Dendritic cell treated with granulocyte-macrophage colony-stimulating factor and Interleukin-4, amounts not matched to agents 40 ng/mL and 50 ng/mL, for 4 days (primary cell): ENCODE data around the gene SF3B4.
"Not testable (repeated sequence)": the region's sequence is repeated elsewhere in the genome, so short reads cannot be mapped to it uniquely, and the experiment has no call there.

ENCODE experiments used
- H3K27ac Mint-ChIP-seq: one replicate; pipeline ENCODE4 v1.8.0; 2022; ENCODE audit warnings: mild to moderate bottlenecking, mixed read lengths
- H3K27me3 Mint-ChIP-seq: one replicate; pipeline ENCODE4 v1.8.0; 2022; ENCODE audit warnings: mild to moderate bottlenecking, mixed read lengths
- H3K36me3 Mint-ChIP-seq: one replicate; pipeline ENCODE4 v1.8.0; 2022; ENCODE audit warnings: low read depth, mixed read lengths
- H3K4me1 Mint-ChIP-seq: one replicate; pipeline ENCODE4 v1.8.0; 2022; ENCODE audit warnings: low read depth, mixed read lengths
- H3K4me3 Mint-ChIP-seq: one replicate; pipeline ENCODE4 v1.8.0; 2022; ENCODE audit warnings: mild to moderate bottlenecking, moderate library complexity, mixed read lengths
- H3K9me3 Mint-ChIP-seq: one replicate; pipeline ENCODE4 v1.8.0; 2022; ENCODE audit warnings: mixed read lengths
- intact Hi-C: fragments of 100-400 bp; cut with micrococcal nuclease; formaldehyde crosslinking; loops from one replicate; pipeline ENCODE4 v1.15.0; 2022

The SF3B4 gene, protein sequence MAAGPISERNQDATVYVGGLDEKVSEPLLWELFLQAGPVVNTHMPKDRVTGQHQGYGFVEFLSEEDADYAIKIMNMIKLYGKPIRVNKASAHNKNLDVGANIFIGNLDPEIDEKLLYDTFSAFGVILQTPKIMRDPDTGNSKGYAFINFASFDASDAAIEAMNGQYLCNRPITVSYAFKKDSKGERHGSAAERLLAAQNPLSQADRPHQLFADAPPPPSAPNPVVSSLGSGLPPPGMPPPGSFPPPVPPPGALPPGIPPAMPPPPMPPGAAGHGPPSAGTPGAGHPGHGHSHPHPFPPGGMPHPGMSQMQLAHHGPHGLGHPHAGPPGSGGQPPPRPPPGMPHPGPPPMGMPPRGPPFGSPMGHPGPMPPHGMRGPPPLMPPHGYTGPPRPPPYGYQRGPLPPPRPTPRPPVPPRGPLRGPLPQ

DNA sequence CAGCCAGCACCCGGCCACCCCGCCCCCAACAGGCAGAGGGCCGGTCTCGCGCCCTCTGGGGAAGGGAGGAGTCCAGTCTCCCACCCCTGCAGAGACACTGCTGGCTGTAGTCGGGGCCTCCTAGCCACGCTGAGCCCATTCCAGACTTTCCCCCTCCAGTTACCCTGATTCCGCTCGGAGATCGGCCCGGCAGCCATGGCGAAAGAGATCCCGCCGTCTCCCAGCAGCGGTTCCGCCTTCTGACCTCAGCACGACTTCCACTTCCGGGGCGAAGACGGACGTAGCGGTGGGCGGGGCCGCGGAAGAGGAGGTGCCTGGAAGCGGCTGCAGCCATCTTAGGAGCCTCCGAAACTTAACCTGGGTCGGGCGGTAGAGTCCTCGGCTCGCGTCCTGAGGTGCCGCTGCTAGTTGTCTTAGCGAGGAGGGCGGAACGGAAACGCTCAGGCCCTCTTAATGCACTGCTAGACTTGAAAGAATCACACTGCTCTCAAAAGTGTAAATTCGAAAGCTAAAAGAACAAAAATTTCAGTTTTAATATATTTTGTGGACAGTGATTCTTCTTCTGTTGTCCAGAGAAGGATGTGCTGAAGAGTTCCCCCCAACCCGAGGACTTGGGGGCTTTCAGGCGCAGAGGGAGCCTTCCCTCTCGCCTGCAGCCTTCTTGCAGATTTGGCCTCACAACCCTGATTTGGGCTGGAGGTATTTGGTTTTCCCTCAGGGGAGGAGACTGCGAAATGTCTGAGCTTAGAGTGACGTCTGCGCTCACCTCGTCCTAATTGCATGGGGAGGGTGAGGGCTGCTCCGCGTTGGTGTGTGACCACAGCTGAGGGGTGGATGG lies at the start of gene SF3B4:
SF3B4 (minus strand) TSS at position 241 of the 838 bp plus-strand sequence; CDS start at position 197, 44 bp downstream.
- no peaks in the 10 kb centered on the region for H3K9me3 Mint-ChIP-seq
- H3K4me3 Mint-ChIP-seq: peak within 1 kb of the TSS; percentile 99
- peaks cover 82% of the 10 kb centered on the region for H3K4me1 Mint-ChIP-seq
- H3K27ac Mint-ChIP-seq: peak within 1 kb of the TSS; percentile 89
- no peaks in the 10 kb centered on the region for H3K27me3 Mint-ChIP-seq
- H3K36me3 Mint-ChIP-seq: peaks cover 53% of the 10 kb centered on the region
- intact Hi-C loops: loop anchor here (1.0 kb wide), 1 partner anchor 28 kb away; the partner anchor contains the start of gene BOLA1

DNA sequence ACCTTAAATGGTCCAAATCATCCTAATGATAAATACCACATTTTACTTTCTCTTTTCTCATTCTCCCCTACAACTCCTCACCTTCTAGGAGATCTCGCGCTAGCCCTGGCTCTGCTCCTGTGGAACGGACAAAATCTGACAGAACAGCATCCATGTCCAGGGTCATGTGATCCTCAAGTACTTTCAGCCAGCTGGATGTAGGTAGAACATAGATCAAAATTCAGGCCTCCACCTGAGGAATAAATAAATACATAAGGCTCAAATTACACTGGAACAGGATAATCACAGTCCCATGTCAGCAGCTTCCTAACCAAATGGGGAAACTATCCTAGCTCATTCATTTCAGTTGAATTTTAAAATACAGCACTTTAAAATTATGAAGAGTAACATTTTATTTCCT lies 49.7 kb upstream of the SF3B4 start:
- Mint-ChIP-seq H3K27me3 (peaks cover 91% of the 10 kb centered on the region), H3K36me3 (no peaks in the 10 kb centered on the region), H3K4me3 (no peak overlapping the region), H3K4me1 (no peaks in the 10 kb centered on the region), H3K27ac (no peak overlapping the region), H3K9me3 (no peaks in the 10 kb centered on the region)
- intact Hi-C loops: no loop called here

DNA sequence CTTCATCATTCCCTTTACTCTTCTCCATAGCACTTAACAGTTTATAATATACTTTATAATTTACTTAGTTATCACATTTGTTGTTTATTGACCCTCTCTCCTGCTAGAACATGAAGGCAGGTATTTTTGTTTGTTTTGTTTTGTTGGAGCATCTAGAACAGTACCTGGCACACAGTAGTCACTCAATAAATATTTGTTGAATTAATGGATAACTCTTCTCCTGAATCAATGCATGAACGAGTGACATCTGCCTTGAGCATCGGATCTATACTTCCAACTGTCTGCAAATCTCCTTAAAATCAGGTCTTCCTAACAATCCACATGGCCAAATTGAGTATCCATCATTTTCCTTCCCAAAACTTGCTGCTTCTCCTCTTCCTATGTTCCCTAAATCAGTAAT lies 44.9 kb upstream of the SF3B4 start:
- H3K36me3 Mint-ChIP-seq: no peaks in the 10 kb centered on the region
- no peaks in the 10 kb centered on the region for H3K9me3 Mint-ChIP-seq
- peaks cover 3% of the 10 kb centered on the region for H3K4me1 Mint-ChIP-seq
- H3K27ac Mint-ChIP-seq: no peak overlapping the region
- H3K4me3 Mint-ChIP-seq: no peak overlapping the region
- intact Hi-C loops: no loop called here
- H3K27me3 Mint-ChIP-seq: peaks cover 76% of the 10 kb centered on the region

DNA sequence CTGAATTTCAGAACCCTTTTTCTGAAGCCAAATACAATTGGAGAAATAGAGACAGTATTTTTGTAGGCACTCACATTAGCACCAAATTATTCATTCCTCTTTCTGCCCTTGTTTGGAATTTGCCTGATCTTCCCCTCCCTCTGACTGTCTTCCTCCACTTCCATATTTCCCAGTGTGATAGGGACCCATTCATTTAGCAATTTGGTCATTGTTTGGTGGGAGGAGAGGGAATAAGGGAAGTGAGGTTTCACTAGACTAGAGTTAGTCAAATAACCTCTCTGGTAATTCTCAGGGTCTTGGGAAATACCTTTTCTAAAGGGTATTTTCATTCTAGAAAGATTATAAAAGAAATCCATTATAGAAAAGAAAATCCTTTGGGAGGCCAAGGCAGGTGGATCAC lies 40.0 kb upstream of the SF3B4 start:
- Mint-ChIP-seq H3K9me3 (no peaks in the 10 kb centered on the region), H3K4me3 (no peak overlapping the region), H3K4me1 (peaks cover 10% of the 10 kb centered on the region), H3K27ac (no peak overlapping the region), H3K36me3 (no peaks in the 10 kb centered on the region), H3K27me3 (peaks cover 70% of the 10 kb centered on the region)
- intact Hi-C loops: no loop called here

DNA sequence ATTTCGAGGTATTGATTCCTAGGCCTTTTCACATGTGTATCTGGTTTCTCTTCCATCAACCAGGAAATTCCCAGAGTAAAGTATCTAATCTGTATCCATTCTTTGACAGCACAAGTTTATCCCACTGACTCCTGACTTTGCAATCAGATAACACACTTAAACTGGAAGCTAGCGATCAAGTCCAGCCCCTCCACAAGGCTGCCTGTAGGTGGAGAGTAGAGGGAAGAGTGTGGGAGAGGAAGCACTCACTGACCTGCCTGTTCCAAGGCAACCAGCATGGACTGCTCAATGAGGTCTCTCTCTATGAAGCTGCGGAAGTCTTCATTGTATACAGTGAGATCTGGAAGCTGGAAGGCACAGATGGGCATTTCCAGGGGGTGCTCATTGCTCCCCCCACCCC lies 39.4 kb upstream of the SF3B4 start:
- H3K36me3 Mint-ChIP-seq: no peaks in the 10 kb centered on the region
- H3K9me3 Mint-ChIP-seq: no peaks in the 10 kb centered on the region
- H3K4me1 Mint-ChIP-seq: peaks cover 10% of the 10 kb centered on the region
- peaks cover 65% of the 10 kb centered on the region for H3K27me3 Mint-ChIP-seq
- no peak overlapping the region for H3K4me3 Mint-ChIP-seq
- intact Hi-C loops: no loop called here
- no peak overlapping the region for H3K27ac Mint-ChIP-seq

DNA sequence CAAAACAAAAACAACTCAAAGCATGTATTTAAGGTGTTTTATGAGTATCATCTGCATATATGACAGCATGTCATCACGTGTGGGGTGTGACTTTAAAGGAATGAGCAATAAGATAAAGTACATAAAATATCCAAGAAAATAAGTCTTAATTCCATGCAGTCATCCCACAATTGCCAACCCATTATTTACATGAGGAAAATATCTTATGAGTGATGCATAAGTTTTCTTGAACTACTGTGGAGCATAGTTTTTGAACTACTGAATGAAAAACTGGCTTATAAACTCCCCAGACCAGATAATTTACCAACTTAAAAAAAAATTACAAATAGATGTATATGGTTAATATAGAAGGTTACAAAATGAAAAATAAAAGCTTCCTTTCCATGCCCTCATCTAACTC lies 38.8 kb upstream of the SF3B4 start:
- intact Hi-C loops: no loop called here
- no peaks in the 10 kb centered on the region for H3K9me3 Mint-ChIP-seq
- H3K36me3 Mint-ChIP-seq: no peaks in the 10 kb centered on the region
- peaks cover 11% of the 10 kb centered on the region for H3K4me1 Mint-ChIP-seq
- H3K27me3 Mint-ChIP-seq: peaks cover 63% of the 10 kb centered on the region
- no peak overlapping the region for H3K27ac Mint-ChIP-seq
- no peak overlapping the region for H3K4me3 Mint-ChIP-seq

DNA sequence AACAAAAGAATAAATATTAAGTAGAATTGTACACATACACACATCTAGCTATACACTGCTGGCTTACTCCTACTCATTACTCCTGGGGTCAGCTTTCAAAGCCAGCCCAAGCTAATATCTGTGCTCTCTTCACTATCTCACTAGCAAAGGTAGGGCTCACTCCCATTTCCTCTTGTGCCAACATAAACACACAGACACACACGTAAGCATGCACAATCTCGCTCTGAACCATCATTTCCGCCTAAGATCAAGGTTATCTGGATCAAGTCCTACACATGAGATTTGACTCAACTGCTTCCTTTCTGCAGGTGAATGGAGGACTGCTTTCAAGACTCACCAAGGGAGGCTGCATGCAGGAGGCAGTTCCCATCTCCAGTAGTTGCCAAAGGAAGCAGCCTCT lies 37.8 kb upstream of the SF3B4 start:
- no peak overlapping the region for H3K4me3 Mint-ChIP-seq
- no peaks in the 10 kb centered on the region for H3K36me3 Mint-ChIP-seq
- no peak overlapping the region for H3K27ac Mint-ChIP-seq
- intact Hi-C loops: no loop called here
- peaks cover 15% of the 10 kb centered on the region for H3K4me1 Mint-ChIP-seq
- H3K9me3 Mint-ChIP-seq: no peaks in the 10 kb centered on the region
- peaks cover 65% of the 10 kb centered on the region for H3K27me3 Mint-ChIP-seq

DNA sequence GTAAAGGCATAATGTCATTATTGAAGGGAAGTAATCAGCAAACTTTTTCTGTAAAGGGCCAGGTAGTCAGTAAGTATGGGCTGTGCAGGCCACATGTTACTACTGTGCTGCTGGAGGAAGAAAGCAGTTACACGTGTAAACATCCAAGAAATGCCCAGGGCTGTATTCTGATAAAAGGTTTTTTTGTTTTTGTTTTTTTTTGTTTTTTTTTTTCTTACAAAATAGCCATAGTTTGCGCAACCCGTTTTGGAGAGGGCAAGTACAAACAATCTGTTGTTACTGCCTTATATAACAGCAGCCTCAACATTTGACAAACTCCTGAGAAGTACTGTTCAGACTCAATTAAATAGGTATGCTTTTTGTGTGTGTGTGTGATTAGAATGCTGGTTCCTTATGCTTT lies 35.8 kb upstream of the SF3B4 start:
- no peaks in the 10 kb centered on the region for H3K9me3 Mint-ChIP-seq
- H3K27me3 Mint-ChIP-seq: peaks cover 70% of the 10 kb centered on the region
- H3K4me1 Mint-ChIP-seq: peaks cover 15% of the 10 kb centered on the region
- intact Hi-C loops: loop anchor here (2.0 kb wide), 1 partner anchor 223 kb away; no protein-coding TSS in a partner anchor
- no peak overlapping the region for H3K27ac Mint-ChIP-seq
- H3K4me3 Mint-ChIP-seq: no peak overlapping the region
- no peaks in the 10 kb centered on the region for H3K36me3 Mint-ChIP-seq

DNA sequence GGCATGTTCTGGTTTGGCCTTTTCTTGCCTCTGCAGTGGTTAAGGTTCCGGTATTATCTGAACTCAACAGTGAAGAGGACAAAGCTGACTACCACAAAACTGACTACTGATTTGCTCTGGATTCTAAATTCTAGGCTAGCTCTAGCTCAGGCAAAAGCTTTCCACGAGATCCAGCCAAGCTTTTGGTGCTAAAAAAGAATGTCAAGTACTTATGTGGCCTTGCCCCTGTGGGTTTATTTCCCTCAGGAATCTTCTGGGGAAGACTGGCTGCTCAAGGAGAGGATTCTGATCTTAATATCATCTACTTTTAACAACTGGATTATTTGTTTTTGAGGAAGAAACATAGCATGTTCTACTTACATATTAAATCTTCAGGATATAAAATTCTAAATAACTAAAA lies 35.1 kb upstream of the SF3B4 start:
- peaks cover 14% of the 10 kb centered on the region for H3K4me1 Mint-ChIP-seq
- H3K27me3 Mint-ChIP-seq: peaks cover 69% of the 10 kb centered on the region
- no peak overlapping the region for H3K4me3 Mint-ChIP-seq
- H3K36me3 Mint-ChIP-seq: no peaks in the 10 kb centered on the region
- no peak overlapping the region for H3K27ac Mint-ChIP-seq
- H3K9me3 Mint-ChIP-seq: no peaks in the 10 kb centered on the region
- intact Hi-C loops: loop anchor here (1.0 to 2.0 kb wide), 2 partner anchors 88 to 224 kb away; no protein-coding TSS in a partner anchor

DNA sequence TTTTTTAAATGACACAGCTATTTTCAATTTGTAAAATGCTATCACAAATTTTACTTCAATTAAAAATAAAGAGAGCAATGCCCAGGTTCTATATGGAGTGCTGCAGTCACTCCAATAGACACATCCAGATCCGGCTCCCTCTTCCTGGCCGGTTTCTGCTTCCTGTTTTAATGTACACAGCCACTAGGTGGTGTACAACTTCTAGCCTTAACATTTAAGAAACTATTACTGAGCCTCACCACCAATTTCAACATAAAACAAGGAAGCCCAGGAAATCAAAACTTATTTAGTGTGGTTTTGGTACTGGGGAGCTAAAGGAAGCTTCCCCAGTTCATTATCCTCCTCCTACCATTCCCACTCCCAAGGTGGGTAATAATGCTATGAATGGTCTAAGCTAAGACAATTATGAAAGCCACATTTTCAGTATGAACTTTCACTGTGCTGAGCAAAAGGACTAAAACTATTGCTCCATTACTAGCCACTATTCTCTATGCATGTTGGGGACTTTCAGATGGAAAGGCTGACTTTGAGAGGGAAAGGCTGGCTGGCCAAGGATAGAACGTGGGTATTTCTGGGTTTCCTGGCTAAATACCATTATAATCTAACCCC lies 34.5 kb upstream of the SF3B4 start:
- Mint-ChIP-seq H3K9me3 (no peaks in the 10 kb centered on the region), H3K27me3 (peaks cover 68% of the 10 kb centered on the region), H3K4me3 (no peak overlapping the region), H3K4me1 (peaks cover 8% of the 10 kb centered on the region), H3K36me3 (no peaks in the 10 kb centered on the region), H3K27ac (no peak overlapping the region)
- intact Hi-C loops: loop anchor here (1.0 to 2.0 kb wide), 2 partner anchors 88 to 225 kb away; no protein-coding TSS in a partner anchor

DNA sequence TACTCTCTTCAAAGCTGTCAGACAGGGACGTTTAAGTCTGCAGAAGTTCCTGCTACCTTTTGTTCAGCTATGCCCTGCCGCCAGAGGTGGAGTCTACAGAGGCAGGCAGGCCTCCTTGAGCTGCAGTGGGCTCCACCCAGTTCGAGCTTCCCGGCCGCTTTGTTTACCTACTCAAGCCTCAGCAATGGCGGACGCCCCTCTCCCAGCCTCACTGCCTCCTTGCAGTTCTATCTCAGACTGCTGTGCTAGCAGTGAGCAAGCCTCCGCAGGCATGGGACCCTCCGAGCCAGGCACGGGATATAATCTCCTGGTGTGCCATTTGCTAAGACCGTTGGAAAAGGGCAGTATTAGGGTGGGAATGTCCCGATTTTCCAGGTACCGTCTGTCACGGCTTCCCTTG lies 29.9 kb upstream of the SF3B4 start:
- H3K4me1 Mint-ChIP-seq, H3K9me3 Mint-ChIP-seq, H3K4me3 Mint-ChIP-seq, intact Hi-C loops, H3K36me3 Mint-ChIP-seq, H3K27ac Mint-ChIP-seq: not testable (repeated sequence)
- H3K27me3 Mint-ChIP-seq: peaks cover 77% of the 10 kb centered on the region

DNA sequence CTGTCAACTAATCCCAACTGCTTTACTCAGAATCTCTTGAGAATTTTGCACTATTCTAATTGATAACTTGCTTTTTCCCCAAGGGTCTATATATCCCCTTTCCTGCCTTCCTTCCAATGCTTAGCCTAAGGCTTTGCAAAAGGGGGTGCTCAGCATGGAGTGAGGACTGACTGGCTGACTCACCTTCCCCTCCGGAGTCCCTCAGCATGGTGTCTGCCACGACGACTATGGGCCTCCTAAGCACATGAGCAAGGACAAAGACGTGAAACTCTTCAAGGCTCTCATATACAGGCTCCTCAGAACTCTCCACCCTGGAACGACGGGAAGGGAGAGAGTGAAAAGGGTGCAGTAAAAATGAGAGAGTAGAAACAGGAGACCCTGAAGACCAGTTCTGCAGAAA lies 22.3 kb upstream of the SF3B4 start:
- peaks cover 54% of the 10 kb centered on the region for H3K27me3 Mint-ChIP-seq
- H3K27ac Mint-ChIP-seq: no peak overlapping the region
- H3K4me3 Mint-ChIP-seq: no peak overlapping the region
- no peaks in the 10 kb centered on the region for H3K9me3 Mint-ChIP-seq
- H3K36me3 Mint-ChIP-seq: no peaks in the 10 kb centered on the region
- intact Hi-C loops: no loop called here
- H3K4me1 Mint-ChIP-seq: no peaks in the 10 kb centered on the region

DNA sequence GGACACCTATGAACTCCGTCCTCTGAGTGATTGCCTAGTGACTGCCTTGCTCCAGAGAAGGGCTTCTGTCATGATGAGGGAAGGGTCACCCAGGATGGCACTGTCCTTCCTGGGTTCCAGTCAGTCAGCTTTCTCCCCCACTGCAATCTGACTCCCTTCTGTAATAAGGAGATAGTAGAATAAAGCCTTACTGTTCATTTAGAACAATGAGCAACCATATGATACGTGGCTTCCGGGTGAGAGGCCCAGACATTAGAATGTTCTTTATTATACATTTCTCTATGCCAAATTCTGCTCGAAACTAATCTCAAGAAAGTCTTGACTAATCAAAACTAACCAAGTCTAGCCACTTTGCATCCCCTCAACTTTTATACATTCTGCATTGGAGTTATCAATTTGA lies 17.6 kb upstream of the SF3B4 start:
- intact Hi-C loops: no loop called here
- H3K9me3 Mint-ChIP-seq: no peaks in the 10 kb centered on the region
- no peaks in the 10 kb centered on the region for H3K4me1 Mint-ChIP-seq
- H3K27ac Mint-ChIP-seq: no peak overlapping the region
- H3K36me3 Mint-ChIP-seq: no peaks in the 10 kb centered on the region
- no peak overlapping the region for H3K4me3 Mint-ChIP-seq
- H3K27me3 Mint-ChIP-seq: peaks cover 45% of the 10 kb centered on the region

DNA sequence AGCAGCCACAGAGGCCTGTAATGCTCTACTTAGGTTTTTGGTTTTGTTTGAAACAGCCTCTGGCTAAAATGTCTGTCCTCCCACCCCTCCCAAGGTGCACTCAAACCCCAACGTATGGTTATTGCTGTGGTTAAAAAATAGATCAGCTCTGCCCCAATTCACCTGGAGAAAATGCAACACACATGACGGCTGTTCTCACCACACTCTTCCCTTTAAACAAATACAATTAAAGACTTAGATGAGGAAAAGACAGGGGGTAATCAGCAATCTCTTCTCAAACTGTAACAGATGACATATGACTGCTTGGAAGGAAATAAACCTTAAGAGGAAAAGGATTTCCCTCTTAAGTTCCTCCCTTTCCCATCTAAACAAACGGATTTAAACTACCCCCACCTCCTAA lies 15.3 kb upstream of the SF3B4 start:
- H3K27me3 Mint-ChIP-seq: peaks cover 29% of the 10 kb centered on the region
- intact Hi-C loops: no loop called here
- H3K27ac Mint-ChIP-seq: no peak overlapping the region
- no peaks in the 10 kb centered on the region for H3K36me3 Mint-ChIP-seq
- H3K9me3 Mint-ChIP-seq: no peaks in the 10 kb centered on the region
- no peak overlapping the region for H3K4me3 Mint-ChIP-seq
- peaks cover 16% of the 10 kb centered on the region for H3K4me1 Mint-ChIP-seq
